ENCODE measurements around the gene SPDYC. TPM values are rescaled to one million over a fixed set of nuclear protein-coding genes. Genes with fewer than 3 reads are reported as not detected.

SPDYC gene
- total and polyA plus RNA-seq, 12 donors = not detected

- DNase-seq = no peak
- peaks cover 5 to 65% (median 46%) of the 10 kb centered on the region in 9 donors for H3K36me3 ChIP-seq
- H3K9me3 ChIP-seq = no peaks in the 10 kb centered on the region
- ATAC-seq = no peak
- peaks cover 0 to 15% (median 0%) of the 10 kb centered on the region in 9 donors for H3K4me1 ChIP-seq
- WGBS, 2 donors = 64 to 65% methylated on average over 4 of the region's 4 CpGs
- H3K27me3 ChIP-seq = no peaks in the 10 kb centered on the region
- intact Hi-C loops (cut with DNase I) = no loop called here
- no peak overlapping the region for H3K27ac ChIP-seq
- no peak overlapping the region for H3K4me3 ChIP-seq
- no peak for TF ChIP-seq CTCF (IDR thresholded peaks at IDR 0.05)
Measured at GRCh38 chr11:65210748-65211147, 40.7 kb downstream of the SPDYC start.

GRCh38 chr11:65211293-65212105 is 41.5 kb downstream of the SPDYC start:
- no peaks in the 10 kb centered on the region for H3K9me3 ChIP-seq
- WGBS, 2 donors = 80 to 85% methylated on average over 29 of the region's 29 CpGs
- TF ChIP-seq CTCF (IDR thresholded peaks at IDR 0.05) = no peak
- H3K4me1 ChIP-seq = peaks cover 0 to 15% (median 0%) of the 10 kb centered on the region in 9 donors
- H3K27me3 ChIP-seq = no peaks in the 10 kb centered on the region
- peaks cover 0 to 58% (median 38%) of the 10 kb centered on the region in 9 donors for H3K36me3 ChIP-seq
- ATAC-seq (peak in 4 of 8 donors; percentile 15 to 29 (median 20)), DNase-seq (no peak)
- no peak overlapping the region for H3K4me3 ChIP-seq
- H3K27ac ChIP-seq = no peak overlapping the region
- intact Hi-C loops (cut with DNase I) = no loop called here

GRCh38 chr11:65212226-65212801 is 42.3 kb downstream of the SPDYC start:
- H3K4me1 ChIP-seq = peaks cover 0 to 15% (median 0%) of the 10 kb centered on the region in 9 donors
- H3K4me3 ChIP-seq = no peak overlapping the region
- H3K27me3 ChIP-seq = no peaks in the 10 kb centered on the region
- no peak overlapping the region for H3K27ac ChIP-seq
- DNase-seq = no peak
- TF ChIP-seq CTCF (IDR thresholded peaks at IDR 0.05) = no peak
- no peaks in the 10 kb centered on the region for H3K9me3 ChIP-seq
- ATAC-seq = peak in 2 of 8 donors; percentile 13 to 17
- intact Hi-C loops (cut with DNase I) = no loop called here
- 63 to 66% methylated on average over 13 of the region's 13 CpGs for WGBS, 2 donors
- H3K36me3 ChIP-seq = peaks cover 0 to 50% (median 35%) of the 10 kb centered on the region in 9 donors

- Histone ChIP-seq H3K27me3 (no peaks in the 10 kb centered on the region), H3K4me3 (peak overlapping the region in 1 of 10 donors; percentile 22), H3K4me1 (peaks cover 0 to 15% (median 0%) of the 10 kb centered on the region in 9 donors), H3K9me3 (no peaks in the 10 kb centered on the region), H3K36me3 (peaks cover 0 to 37% (median 30%) of the 10 kb centered on the region in 9 donors), H3K27ac (no peak overlapping the region)
- 60 to 64% methylated on average over 26 of the region's 26 CpGs for WGBS, 2 donors
- intact Hi-C loops (cut with DNase I) = no loop called here
- TF ChIP-seq CTCF (IDR thresholded peaks at IDR 0.05) = no peak
- no peak for DNase-seq
- peak in 3 of 8 donors; percentile 14 to 25 (median 16) for ATAC-seq
Measured at GRCh38 chr11:65213322-65214211, 43.5 kb downstream of the SPDYC start.
